Cardiac fibroblast (primary cell): ENCODE data around the gene SORL1-AS1.
"Not testable (repeated sequence)": the region's sequence is repeated elsewhere in the genome, so short reads cannot be mapped to it uniquely, and the experiment has no call there.

Experiments used
- DNase-seq, 2 donors: peaks; one replicate each; pipeline versions ENCODE4 v3.0.0 to v3.0.0-alpha.2; 2010; ENCODE audit warnings: low read depth in 2 of 2
- H3K4me3 ChIP-seq, 2 donors: replicated peaks in 1 of 2; 1 replicate in 1 of 2; 2 replicates in 1 of 2; pipeline ENCODE4 v1.5.1; 2011; ENCODE audit warnings: low read depth in 2 of 2, low read length in 2 of 2, mild to moderate bottlenecking in 2 of 2, moderate library complexity in 1 of 2
- CTCF ChIP-seq: IDR thresholded peaks from one replicate; pipeline ENCODE4 v1.5.1; 2011; ENCODE audit warnings: low read depth, mild to moderate bottlenecking, low read length, inconsistent platforms

The SORL1-AS1 gene

GRCh38 chr11:121482231-121483129 lies 29.7 kb upstream of the SORL1-AS1 start:
- H3K4me3 ChIP-seq, result no peak overlapping the region
- peak; percentile 7 to 13 for DNase-seq
- TF ChIP-seq CTCF, result no peak

GRCh38 chr11:121481484-121482230 lies 28.9 kb upstream of the SORL1-AS1 start:
- H3K4me3 ChIP-seq, result not testable (repeated sequence)

GRCh38 chr11:121479698-121480238 lies 27.0 kb upstream of the SORL1-AS1 start:
- no peak for DNase-seq
- H3K4me3 ChIP-seq, result no peak overlapping the region
- TF ChIP-seq CTCF, result no peak

More at GRCh38 chr11:121481484-121482230, 28.9 kb upstream of the SORL1-AS1 start:
- not testable (repeated sequence) for DNase-seq

- no peak for DNase-seq
- no peak overlapping the region for H3K4me3 ChIP-seq
- TF ChIP-seq CTCF, result no peak
Observed at GRCh38 chr11:121478895-121479697, 26.3 kb upstream of the SORL1-AS1 start.

GRCh38 chr11:121478226-121478894 lies 25.6 kb upstream of the SORL1-AS1 start:
- TF ChIP-seq CTCF, result no peak
- H3K4me3 ChIP-seq, result no peak overlapping the region
- DNase-seq, result no peak

GRCh38 chr11:121476379-121477032 lies 23.7 kb upstream of the SORL1-AS1 start:
- DNase-seq, result no peak
- TF ChIP-seq CTCF, result no peak
- H3K4me3 ChIP-seq, result no peak overlapping the region
